ENCODE results near the gene BMPER.

DNA sequence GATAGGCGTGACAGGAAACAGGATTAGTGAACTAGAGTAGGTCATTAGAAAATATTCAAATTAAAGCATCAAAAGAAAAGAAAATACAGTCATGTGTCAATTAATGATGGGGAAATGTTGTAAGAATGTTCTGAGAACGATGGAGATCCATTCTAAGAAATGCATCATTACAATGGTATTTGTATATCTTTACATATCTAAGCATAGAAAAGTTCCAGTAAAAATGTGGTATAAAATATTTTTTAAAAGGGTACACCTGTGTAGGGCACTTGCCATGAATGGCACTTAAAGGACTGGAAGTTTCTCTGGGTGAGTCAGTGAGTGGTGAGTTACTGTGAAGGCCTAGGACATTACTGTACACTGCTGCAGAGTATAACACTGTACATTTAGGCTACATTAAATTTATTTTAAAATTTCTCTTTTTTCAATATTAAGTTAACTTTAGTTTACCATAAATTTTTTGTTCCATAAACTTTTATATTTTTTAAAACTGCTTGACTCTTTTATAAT, 282.5 kb downstream of the BMPER start:
- no peak for TF ChIP-seq ZBTB21 (tag by site-specific recombination; IDR thresholded peaks at IDR 0.05)
- no peak for TF ChIP-seq ZNF391 (tag by site-specific recombination; IDR thresholded peaks at IDR 0.05; ENCODE audit: borderline replicate concordance, low read depth)
- no peak for TF ChIP-seq ZNF335 (tag by site-specific recombination; conservative IDR thresholded peaks at IDR 0.05)
- TF ChIP-seq, protein P1, sequence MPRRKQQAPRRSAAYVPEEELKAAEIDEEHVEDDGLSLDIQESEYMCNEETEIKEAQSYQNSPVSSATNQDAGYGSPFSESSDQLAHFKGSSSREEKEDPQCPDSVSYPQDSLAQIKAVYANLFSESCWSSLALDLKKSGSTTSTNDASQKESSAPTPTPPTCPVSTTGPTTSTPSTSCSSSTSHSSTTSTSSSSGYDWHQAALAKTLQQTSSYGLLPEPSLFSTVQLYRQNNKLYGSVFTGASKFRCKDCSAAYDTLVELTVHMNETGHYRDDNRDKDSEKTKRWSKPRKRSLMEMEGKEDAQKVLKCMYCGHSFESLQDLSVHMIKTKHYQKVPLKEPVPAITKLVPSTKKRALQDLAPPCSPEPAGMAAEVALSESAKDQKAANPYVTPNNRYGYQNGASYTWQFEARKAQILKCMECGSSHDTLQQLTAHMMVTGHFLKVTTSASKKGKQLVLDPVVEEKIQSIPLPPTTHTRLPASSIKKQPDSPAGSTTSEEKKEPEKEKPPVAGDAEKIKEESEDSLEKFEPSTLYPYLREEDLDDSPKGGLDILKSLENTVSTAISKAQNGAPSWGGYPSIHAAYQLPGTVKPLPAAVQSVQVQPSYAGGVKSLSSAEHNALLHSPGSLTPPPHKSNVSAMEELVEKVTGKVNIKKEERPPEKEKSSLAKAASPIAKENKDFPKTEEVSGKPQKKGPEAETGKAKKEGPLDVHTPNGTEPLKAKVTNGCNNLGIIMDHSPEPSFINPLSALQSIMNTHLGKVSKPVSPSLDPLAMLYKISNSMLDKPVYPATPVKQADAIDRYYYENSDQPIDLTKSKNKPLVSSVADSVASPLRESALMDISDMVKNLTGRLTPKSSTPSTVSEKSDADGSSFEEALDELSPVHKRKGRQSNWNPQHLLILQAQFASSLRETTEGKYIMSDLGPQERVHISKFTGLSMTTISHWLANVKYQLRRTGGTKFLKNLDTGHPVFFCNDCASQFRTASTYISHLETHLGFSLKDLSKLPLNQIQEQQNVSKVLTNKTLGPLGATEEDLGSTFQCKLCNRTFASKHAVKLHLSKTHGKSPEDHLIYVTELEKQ (tag by site-specific recombination; IDR thresholded peaks at IDR 0.05; ENCODE audit: borderline replicate concordance): no peak
